ENCODE measurements around the gene MYH13. TPM values are rescaled to one million over a fixed set of nuclear protein-coding genes. Genes with fewer than 3 reads are reported as not detected.

The MYH13 gene
- total RNA-seq, 4 donors from 2014 or later: not detected

DNA sequence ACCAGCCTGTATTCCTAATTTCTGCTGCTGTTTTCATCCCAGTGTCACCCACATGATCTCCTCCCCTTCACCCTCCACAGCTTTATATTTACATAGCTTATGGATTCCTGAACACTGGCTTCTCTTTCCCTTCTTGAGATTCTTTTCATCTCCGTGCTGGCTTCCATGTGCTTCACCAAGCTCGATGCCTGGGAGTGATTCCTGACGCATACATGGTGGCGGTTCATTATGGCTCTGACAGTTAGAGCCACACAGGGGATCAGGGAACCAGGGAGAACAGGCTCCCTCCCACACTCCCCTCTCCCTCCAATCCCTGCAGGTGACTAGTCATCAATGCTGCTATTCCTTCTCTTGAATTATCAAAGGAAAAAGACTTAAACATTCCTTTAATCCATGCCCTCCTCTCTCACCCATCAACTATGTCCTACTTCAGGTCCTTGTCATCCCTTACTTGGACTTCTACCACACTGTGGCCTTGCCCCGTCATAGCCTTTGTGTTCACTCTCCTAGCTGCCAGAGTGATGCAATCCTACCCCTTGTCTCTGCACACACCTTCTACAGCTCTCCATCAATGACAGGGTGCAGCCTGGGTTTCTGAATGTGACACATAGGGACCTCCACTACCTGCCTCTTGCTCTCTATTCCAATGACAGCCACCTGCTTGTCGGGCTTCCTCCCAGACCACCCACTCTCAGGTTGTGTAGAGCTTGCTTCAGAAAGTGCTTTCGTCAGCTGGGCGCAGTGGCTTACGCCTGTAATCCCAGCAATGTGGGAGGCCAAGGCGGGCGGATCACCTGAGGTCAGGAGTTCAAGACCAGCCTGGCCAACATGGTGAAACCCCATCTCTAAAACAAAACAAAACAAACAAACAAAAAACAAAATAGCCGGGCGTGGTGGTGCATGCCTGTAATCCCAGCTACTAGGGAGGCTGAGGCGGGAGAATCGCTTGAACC is 43.6 kb downstream of the MYH13 start:
- TF ChIP-seq, protein P1, sequence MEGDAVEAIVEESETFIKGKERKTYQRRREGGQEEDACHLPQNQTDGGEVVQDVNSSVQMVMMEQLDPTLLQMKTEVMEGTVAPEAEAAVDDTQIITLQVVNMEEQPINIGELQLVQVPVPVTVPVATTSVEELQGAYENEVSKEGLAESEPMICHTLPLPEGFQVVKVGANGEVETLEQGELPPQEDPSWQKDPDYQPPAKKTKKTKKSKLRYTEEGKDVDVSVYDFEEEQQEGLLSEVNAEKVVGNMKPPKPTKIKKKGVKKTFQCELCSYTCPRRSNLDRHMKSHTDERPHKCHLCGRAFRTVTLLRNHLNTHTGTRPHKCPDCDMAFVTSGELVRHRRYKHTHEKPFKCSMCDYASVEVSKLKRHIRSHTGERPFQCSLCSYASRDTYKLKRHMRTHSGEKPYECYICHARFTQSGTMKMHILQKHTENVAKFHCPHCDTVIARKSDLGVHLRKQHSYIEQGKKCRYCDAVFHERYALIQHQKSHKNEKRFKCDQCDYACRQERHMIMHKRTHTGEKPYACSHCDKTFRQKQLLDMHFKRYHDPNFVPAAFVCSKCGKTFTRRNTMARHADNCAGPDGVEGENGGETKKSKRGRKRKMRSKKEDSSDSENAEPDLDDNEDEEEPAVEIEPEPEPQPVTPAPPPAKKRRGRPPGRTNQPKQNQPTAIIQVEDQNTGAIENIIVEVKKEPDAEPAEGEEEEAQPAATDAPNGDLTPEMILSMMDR (IDR thresholded peaks at IDR 0.05; ENCODE audit: low read depth): no peak

DNA sequence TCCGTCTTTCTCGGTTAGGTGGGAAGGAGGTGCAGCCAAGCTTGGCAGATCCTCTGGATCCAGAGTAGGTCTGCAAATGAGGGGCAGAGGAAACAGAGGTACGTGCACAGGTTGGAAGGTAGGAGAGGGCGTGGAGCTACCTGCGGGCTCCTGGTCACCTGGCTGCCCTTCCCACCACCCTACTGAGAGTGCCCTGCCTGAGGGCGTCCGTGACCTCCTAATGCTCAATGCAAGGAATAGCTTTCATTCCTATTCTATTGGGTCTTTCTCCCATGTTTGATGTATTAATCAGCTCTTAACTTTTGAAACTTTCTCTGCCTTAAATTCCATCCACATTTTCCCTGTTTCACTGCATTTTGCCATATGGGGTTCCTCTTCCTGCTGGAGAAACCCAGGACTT is 44.6 kb downstream of the MYH13 start:
- TF ChIP-seq, protein P1 (IDR thresholded peaks at IDR 0.05; ENCODE audit: low read depth): no peak

DNA sequence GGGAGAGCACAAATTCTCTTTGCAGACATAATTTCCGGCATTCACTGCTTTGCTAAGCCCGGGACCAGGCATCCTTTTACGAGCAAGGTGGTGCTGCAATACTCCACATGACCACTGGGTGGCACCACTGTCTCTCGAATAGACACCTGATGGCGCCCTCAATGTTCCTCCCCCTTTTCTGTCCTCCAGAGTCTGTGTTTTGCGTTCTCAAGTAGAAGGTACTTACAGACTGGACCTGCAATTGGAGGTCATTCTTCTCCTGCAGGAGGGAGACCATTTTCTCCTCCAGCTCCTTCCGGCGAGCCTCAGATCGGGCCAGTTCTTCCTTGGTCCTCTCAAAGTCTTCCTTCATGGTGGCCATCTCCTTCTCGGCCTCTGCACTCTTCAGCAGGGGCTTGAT is 45.2 kb downstream of the MYH13 start:
- TF ChIP-seq, protein P1 (IDR thresholded peaks at IDR 0.05; ENCODE audit: low read depth): no peak

DNA sequence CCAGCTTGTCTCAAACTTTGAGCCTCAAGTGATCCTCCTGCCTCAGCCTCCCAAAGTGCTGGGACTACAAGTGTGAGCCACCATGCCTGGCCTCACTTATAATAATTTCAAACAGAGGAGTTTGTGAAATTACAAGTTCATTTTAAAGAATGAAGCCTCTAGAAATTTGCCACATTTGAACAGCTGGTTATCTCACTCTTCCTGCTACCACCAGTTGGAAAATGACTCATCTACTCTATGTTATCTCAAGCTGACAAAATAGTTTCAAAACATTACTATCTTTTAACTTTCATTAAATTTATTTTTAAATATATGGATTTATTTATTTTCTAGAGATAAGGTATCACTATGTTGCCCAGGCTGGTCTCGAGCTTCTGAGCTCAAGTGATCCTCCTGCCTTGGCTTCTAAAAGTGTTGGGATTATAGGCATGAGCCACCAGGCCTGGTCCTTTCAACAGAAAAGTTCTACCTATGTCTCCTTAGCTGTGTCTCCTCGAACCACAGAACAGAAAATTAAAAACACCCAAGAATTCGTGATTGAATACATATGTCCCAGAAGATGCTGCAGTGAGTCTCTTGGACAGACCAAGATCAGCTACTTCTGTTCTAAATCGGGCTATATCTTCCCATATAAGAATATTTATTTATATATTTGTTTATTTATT is 47.6 kb downstream of the MYH13 start:
- TF ChIP-seq, protein P1 (IDR thresholded peaks at IDR 0.05; ENCODE audit: low read depth): no peak

DNA sequence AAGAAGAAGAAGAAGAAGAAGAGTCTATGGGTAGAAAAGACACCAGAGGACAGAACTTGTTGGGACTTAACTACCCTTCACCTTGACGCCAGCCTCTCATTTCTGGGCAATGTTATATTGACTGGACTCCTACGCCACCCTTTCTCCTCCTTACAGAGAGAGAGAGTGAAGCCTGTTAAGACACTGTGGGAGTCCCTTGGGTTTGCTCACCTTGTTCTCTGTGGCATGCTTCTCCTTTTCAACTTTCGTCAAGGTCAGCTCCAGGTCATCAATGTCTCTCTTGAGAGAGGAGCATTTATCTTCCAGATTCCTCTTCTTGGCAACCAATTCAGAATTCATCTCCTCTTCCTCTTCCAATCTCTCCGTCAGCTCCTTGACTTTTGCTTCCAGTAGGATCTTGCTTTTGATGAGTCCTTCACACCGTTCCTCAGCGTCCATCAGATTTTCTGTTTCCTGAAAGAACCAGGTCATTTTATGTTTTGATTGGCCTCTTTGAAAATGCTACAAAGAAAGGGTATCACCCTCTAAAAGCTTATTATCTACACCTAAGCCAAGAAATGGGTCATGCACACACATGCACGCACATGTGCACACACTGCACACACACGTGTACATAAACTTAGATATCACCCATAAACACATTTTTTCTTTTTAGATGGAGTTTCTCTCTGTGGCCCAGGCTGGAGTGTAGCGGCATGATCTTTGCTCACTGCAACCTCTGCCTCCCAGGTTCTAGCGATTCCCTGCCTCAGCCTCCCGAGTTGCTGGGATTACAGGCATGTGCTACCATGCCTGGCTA is 48.8 kb downstream of the MYH13 start:
- TF ChIP-seq, protein P1 (IDR thresholded peaks at IDR 0.05; ENCODE audit: low read depth): no peak

DNA sequence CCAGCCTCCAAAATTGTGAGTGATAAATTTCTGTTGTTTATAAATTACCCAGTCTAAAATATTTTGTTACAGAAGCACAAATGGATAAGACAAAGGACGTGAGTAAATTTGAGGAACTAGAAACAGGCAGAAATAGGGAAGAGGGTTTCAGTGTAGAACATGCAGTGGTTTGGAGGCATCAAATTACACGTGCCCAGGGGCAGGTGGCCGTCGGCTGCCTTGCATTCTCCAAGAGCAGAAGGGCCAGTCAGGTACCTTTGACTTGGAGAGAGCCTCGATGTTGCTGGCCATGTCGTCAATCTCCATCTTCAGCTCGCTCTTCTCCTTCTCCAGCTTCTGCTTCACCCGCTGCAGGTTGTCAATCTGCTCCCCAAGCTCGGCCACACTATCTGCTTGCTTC is 54.3 kb downstream of the MYH13 start:
- TF ChIP-seq, protein P1 (IDR thresholded peaks at IDR 0.05; ENCODE audit: low read depth): no peak

DNA sequence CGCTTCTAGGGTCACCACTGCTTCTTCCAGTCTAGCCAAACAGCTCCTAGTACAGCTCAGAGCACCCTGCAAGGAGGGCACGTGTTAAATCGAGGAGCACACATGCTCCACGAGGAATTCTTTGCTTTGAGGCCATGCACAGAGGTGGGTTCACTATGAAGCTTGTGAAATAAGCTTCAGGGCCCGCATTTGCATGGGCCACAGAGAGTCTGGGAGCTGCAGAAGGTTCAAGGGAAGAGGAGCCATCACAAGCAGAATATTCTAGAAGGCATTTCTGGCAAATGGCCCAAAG is 55.3 kb downstream of the MYH13 start:
- TF ChIP-seq, protein P1 (IDR thresholded peaks at IDR 0.05; ENCODE audit: low read depth): no peak
